Small intestine (tissue), 7 donors: Measurements from ENCODE around the gene DLG2. TPM values are rescaled to one million over a fixed set of nuclear protein-coding genes. Genes with fewer than 3 reads are reported as not detected.

Experiments used
- DNase-seq, 2 donors: peaks; one replicate each; pipeline versions ENCODE4 v3.0.0 to v3.0.0-alpha.2; 2013
- FAIRE-seq: peaks from 2 replicates; lab custom pipeline; 2012; peaks lifted over from hg19 to GRCh38; lab: Jason Lieb, UNC
- H3K27ac ChIP-seq, 3 donors: one replicate each; pipeline ENCODE4 v1.5.1; 2013; ENCODE audit warnings: low read length in 2 of 3, mild to moderate bottlenecking in 2 of 3, control low read depth in 1 of 3, inconsistent platforms in 1 of 3, low read depth in 1 of 3, moderate library complexity in 1 of 3
- H3K27me3 ChIP-seq, 3 donors: one replicate each; pipeline ENCODE4 v1.6.1; 2013; ENCODE audit warnings: low read length in 3 of 3, inconsistent platforms in 1 of 3; ENCODE audit not compliant: control insufficient read depth in 3 of 3, insufficient read depth in 3 of 3
- H3K36me3 ChIP-seq, 3 donors: one replicate each; pipeline ENCODE4 v1.6.1; 2013; ENCODE audit warnings: low read length in 3 of 3, inconsistent platforms in 1 of 3, low read depth in 1 of 3, mild to moderate bottlenecking in 1 of 3, moderate library complexity in 1 of 3; ENCODE audit not compliant: control insufficient read depth in 3 of 3, insufficient read depth in 2 of 3
- H3K4me1 ChIP-seq, 3 donors: one replicate each; pipeline ENCODE4 v1.6.1; 2013; ENCODE audit warnings: low read length in 2 of 3, inconsistent platforms in 1 of 3, low read depth in 1 of 3, mild to moderate bottlenecking in 1 of 3, moderate library complexity in 1 of 3; ENCODE audit not compliant: control insufficient read depth in 3 of 3, insufficient read depth in 2 of 3
- H3K4me3 ChIP-seq, 3 donors: one replicate each; pipeline ENCODE4 v1.5.1; 2013; ENCODE audit warnings: low read length in 3 of 3, control low read depth in 1 of 3, inconsistent platforms in 1 of 3, low read depth in 1 of 3, mild to moderate bottlenecking in 1 of 3, moderate library complexity in 1 of 3
- H3K9me3 ChIP-seq, 2 donors: one replicate each; pipeline ENCODE4 v1.6.1; 2013; ENCODE audit warnings: low read depth in 1 of 2, low read length in 1 of 2; ENCODE audit not compliant: control insufficient read depth in 2 of 2, insufficient read depth in 1 of 2
- WGBS, 3 donors: extraction: QIAGEN DNeasy Blood & Tissue Kit; methylation state at CpG; one replicate each; pipeline ENCODE4 v1.1.7; 2013; 5-methylcytosine and 5-hydroxymethylcytosine counted together
- polyA plus RNA-seq, 4 donors: library from polyadenylated mRNA; stranded (reverse) in 3 of 4; unstranded in 1 of 4; fragments of 200-250 nt in 3 of 4; fragments of 120-200 nt in 1 of 4; gene quantifications; one replicate each; pipeline versions ENCODE4 v1.2.1 to v1.2.3, GENCODE V29; 2013
- donor health status: healthy with polysubstance abuse.
- donor health status: control.
- donor health status: control.
- donor health status: Bipolar disorder and iron deficiency.
- donor health status: healthy.

The DLG2 gene
- polyA plus RNA-seq, 4 donors = 0.22 to 1.6 (median 1.1) TPM

DNA sequence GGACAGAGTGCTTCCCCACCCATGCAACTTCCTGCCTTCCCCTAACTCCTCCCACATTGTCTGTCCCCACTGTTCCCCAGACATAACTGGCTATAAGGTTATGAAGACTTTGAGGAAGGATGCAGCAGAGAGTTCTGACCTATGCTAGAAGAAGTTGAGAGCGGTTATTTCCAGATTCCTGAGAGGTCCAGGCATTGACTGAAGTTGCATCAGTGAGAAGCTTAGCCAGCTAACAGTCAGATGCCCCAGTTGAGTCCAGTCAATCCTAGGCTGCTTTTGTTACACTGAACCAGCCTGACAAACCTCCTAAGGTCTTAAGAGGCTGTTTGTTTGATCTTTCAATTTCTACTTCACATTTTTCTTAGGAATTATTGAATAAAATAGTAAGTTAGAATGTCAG lies 1403.1 kb downstream of the DLG2 start:
- Histone ChIP-seq H3K27me3 (no peaks in the 10 kb centered on the region), H3K27ac (no peak overlapping the region), H3K36me3 (no peaks in the 10 kb centered on the region), H3K4me1 (no peaks in the 10 kb centered on the region), H3K4me3 (no peak overlapping the region), H3K9me3 (no peaks in the 10 kb centered on the region)
- 76 to 91% (median 82%) methylated on average over 1 of the region's 1 CpG for WGBS, 3 donors
- FAIRE-seq (no peak), DNase-seq (no peak)

DNA sequence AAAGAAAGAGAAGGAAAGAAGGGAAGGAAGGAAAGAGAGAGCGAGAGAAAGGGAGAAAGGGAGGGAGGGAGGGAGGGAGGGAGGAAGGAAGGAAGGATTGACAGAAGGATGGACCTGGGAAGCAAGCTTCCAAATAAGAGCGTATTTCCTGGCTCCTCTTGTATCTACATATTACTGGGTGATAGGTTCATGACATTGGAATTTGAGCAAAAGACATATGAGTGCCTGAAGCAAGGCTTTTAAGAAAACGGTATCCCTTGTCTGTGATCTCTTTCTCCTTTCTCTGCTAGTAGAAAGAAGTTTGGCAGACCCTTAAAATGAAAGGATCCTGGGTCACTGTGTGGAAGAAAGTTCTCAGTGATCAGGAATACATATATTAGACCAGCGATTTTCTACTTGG lies 1408.8 kb downstream of the DLG2 start:
- Histone ChIP-seq H3K4me3 (no peak overlapping the region), H3K36me3 (no peaks in the 10 kb centered on the region), H3K4me1 (no peaks in the 10 kb centered on the region), H3K27ac (no peak overlapping the region), H3K9me3 (no peaks in the 10 kb centered on the region), H3K27me3 (no peaks in the 10 kb centered on the region)
- WGBS, 3 donors = 76 to 89% (median 76%) methylated on average over 4 of the region's 4 CpGs
- FAIRE-seq (no peak), DNase-seq (no peak)

DNA sequence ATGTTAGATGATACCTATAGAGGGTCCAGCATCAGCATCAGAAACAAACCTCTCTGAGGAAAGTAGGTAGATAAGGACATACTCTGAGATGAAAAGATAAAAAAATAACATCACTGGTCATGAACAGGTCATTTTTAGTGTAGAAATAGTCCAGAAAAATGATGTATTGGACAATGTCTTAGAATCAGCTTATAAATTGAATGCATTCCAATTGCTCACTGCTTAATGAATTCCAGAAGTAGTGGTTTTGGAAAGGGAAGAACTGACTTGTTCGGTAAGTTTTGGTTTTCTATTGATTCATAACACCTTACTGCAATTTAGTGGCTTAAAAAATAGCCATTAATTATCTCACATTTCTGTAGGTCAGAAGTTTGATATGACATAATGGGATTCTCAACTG lies 1411.5 kb downstream of the DLG2 start:
- whole genome bisulfite sequencing, 3 donors = 68 to 86% (median 74%) methylated on average over 1 of the region's 1 CpG
- Histone ChIP-seq H3K9me3 (no peaks in the 10 kb centered on the region), H3K4me3 (no peak overlapping the region), H3K4me1 (no peaks in the 10 kb centered on the region), H3K27me3 (no peaks in the 10 kb centered on the region), H3K36me3 (no peaks in the 10 kb centered on the region), H3K27ac (no peak overlapping the region)
- DNase-seq (no peak), FAIRE-seq (no peak)

DNA sequence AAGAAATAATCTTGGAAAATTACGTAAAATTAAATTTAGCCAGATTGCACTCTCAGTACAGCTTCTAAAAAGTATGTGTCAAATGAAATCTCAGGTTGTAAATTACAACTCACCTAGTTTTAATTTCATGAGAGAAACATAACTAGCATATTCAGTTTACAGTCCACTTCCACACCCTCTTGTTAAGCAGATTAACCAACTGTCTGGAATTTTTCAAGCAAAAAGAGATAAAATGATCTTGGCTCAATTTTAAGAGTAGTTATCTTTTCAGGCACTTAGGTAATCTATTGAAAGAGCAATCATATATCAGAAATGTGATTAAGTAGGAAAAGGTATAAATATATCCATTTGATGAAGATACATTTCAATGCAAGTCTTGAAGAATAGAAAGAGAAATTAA lies 1412.6 kb downstream of the DLG2 start:
- no peaks in the 10 kb centered on the region for H3K4me1 ChIP-seq
- no peak overlapping the region for H3K27ac ChIP-seq
- H3K36me3 ChIP-seq = no peaks in the 10 kb centered on the region
- H3K4me3 ChIP-seq = no peak overlapping the region
- H3K27me3 ChIP-seq = no peaks in the 10 kb centered on the region
- H3K9me3 ChIP-seq = no peaks in the 10 kb centered on the region
- FAIRE-seq (no peak), DNase-seq (no peak)
- 83 to 98% (median 92%) methylated on average over 1 of the region's 1 CpG for WGBS, 3 donors

DNA sequence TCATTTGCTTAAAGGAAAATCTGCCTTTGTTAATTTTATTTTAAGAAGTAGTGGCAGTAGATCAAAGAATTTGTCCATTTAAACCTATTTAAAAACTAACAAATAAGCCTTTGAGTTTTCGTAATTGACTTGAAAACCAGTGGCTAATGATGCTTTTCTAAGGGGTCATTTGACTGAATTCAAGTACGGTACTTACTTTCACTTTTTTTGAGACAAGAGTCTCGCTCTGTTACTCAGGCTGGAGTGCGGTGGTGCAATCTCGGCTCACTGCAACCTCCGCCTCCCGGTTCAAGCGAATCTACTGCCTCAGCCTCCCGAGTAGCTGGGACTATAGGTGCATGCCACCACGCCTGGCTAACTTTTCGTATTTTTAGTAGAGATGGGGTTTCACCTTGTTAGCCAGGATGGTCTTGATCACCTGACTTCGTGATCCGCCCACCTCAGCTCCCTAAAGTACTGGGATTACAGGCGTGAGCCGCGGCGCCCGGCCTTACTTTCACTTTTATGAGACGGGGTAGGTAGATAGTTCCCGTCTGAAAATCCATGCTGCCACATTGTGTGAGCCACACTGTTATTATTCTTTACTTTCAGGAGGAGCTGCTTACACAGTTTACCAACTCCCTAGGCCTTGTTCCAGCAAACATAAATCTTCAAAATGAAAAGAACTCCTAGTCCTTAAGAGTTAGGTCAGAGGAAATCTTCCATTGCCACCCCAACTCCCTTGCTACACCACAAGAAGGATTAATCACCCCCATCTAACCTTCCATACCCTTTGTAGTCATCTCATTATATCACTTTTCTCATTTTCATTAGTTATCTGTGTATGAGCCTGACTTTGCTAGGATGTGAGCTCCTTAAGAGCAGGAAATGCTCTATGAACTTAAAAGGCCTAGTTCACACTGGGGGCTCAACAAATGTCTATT lies 1414.4 kb downstream of the DLG2 start:
- Histone ChIP-seq H3K27ac (no peak overlapping the region), H3K4me1 (no peaks in the 10 kb centered on the region), H3K9me3 (no peaks in the 10 kb centered on the region), H3K27me3 (no peaks in the 10 kb centered on the region), H3K4me3 (no peak overlapping the region), H3K36me3 (no peaks in the 10 kb centered on the region)
- FAIRE-seq = no peak
- DNase-seq = no peak
- WGBS, 3 donors = 89 to 94% (median 91%) methylated on average over 20 of the region's 20 CpGs

DNA sequence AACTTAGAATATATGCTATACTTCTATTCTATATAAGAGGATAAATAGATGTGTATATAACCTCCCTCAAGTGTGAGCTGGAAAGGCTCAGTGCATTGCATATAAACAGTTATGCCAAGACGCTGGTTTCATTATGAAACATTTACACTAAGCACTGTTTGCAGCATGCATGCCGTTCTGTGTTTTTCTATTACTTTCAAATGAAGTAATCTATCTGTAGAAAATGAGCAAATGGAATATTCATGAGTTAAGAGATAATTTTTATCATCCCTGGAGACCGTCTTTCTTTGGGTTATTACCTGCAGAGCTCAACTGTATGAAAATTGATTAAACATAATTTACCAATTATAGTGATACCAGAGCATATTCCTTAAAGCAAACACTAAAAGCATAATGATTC lies 1415.2 kb downstream of the DLG2 start:
- H3K9me3 ChIP-seq = no peaks in the 10 kb centered on the region
- H3K27me3 ChIP-seq = no peaks in the 10 kb centered on the region
- FAIRE-seq (no peak), DNase-seq (no peak)
- 67 to 79% (median 75%) methylated on average over 3 of the region's 3 CpGs for WGBS, 3 donors
- H3K4me1 ChIP-seq = no peaks in the 10 kb centered on the region
- H3K4me3 ChIP-seq = no peak overlapping the region
- no peaks in the 10 kb centered on the region for H3K36me3 ChIP-seq
- H3K27ac ChIP-seq = no peak overlapping the region

DNA sequence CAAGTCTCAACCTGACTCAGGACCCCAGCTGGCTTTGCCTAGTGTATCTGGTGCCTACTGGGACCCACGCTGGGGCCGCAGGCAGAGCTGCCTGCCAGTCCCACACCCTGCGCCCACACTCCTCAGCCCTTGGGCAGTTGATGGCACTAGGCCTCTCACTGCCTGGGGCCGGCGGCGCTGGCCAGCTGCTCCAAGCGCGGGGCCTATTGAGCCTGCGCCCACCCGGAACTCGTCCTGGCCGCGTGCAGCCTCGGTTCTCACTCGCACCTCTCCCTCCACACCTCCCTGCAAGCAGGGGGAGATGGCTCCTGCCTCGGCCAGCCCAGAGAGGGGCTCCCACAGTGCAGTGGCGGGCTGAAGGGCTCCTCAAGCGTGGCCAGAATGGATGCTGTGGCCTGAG lies 1432.4 kb downstream of the DLG2 start:
- Histone ChIP-seq H3K27me3 (no peaks in the 10 kb centered on the region), H3K36me3 (no peaks in the 10 kb centered on the region), H3K27ac (no peak overlapping the region), H3K4me3 (no peak overlapping the region), H3K9me3 (peaks cover 0 to 11% of the 10 kb centered on the region in 2 donors), H3K4me1 (no peaks in the 10 kb centered on the region)
- 82 to 89% (median 85%) methylated on average over 18 of the region's 18 CpGs for WGBS, 3 donors
- FAIRE-seq = no peak
- no peak for DNase-seq

DNA sequence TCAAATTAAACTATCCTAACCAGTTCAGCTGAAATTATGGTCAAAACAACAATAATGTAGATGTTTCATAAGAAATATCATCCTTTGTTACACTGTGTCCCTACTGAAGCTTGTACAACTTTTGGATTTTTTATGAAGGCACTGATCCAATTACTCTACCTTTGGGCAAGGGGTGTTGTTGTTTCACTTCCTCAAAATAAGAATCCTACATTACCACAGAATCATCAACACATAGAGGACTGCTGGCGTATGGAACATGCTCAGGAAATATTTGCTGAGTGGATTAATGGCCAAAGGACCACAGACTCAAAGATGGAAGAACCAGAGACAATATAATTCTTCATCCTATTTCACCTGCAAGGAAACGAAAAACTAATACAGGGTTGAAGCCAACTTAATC lies 1433.4 kb downstream of the DLG2 start:
- 65 to 82% (median 75%) methylated on average over 2 of the region's 2 CpGs for WGBS, 3 donors

More for the DNA sequence above, 1433.4 kb downstream of the DLG2 start:
- no peak for DNase-seq
- FAIRE-seq = no peak
- Histone ChIP-seq H3K27me3 (no peaks in the 10 kb centered on the region), H3K36me3 (no peaks in the 10 kb centered on the region), H3K9me3 (peaks cover 0 to 11% of the 10 kb centered on the region in 2 donors), H3K4me1 (no peaks in the 10 kb centered on the region), H3K4me3 (no peak overlapping the region), H3K27ac (no peak overlapping the region)
